Prostate gland (tissue), 2 donors: ENCODE measurements around the gene EGLN1.

Experiments used
- POLR2A ChIP-seq: fragments of 450-650 bp; IDR thresholded peaks from one replicate; pipeline ENCODE4 v1.6.1; 2016; ENCODE audit warnings: antibody characterized with exemption, mild to moderate bottlenecking
- POLR2AphosphoS5 ChIP-seq: sonication (generic); formaldehyde crosslinking; IDR thresholded peaks from one replicate; pipeline ENCODE4 v1.6.1; 2017; ENCODE audit warnings: antibody characterized with exemption
- TF ChIP-seq, protein P1 (sequence below), 4 experiments: fragments of 200-600 bp in 2 of 4; fragments of 450-650 bp in 2 of 4; sonication (generic) in 2 of 4; IDR thresholded peaks; 1 replicate in 3 of 4; 2 replicates in 1 of 4; pipeline ENCODE4 v1.5.1; 2016 to 2019; ENCODE audit warnings: antibody characterized with exemption in 4 of 4, mild to moderate bottlenecking in 2 of 4, moderate library complexity in 2 of 4

DNA sequence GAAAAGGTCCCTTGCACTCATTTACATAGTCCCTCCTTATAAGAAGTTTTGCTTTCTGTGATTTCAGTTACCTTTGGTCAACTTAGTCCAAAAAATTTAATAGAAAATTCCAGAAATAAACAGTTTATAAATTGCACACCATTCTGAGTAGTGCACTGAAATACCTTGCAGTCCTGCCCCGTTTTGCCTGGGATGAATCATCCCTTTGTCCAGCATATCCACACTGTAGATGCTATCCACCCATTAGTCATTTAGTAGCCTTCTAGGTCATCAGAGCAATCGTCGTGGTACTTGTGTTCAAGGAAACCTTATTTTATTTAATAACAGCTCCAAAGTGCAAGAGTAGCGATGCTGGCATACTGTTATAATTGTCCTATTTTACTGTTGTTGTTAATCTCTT, 46.0 kb downstream of the EGLN1 start:
- TF ChIP-seq, protein P1, sequence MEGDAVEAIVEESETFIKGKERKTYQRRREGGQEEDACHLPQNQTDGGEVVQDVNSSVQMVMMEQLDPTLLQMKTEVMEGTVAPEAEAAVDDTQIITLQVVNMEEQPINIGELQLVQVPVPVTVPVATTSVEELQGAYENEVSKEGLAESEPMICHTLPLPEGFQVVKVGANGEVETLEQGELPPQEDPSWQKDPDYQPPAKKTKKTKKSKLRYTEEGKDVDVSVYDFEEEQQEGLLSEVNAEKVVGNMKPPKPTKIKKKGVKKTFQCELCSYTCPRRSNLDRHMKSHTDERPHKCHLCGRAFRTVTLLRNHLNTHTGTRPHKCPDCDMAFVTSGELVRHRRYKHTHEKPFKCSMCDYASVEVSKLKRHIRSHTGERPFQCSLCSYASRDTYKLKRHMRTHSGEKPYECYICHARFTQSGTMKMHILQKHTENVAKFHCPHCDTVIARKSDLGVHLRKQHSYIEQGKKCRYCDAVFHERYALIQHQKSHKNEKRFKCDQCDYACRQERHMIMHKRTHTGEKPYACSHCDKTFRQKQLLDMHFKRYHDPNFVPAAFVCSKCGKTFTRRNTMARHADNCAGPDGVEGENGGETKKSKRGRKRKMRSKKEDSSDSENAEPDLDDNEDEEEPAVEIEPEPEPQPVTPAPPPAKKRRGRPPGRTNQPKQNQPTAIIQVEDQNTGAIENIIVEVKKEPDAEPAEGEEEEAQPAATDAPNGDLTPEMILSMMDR (IDR thresholded peaks at IDR 0.05) = no peak
- TF ChIP-seq POLR2AphosphoS5 = no peak
- no peak for TF ChIP-seq POLR2A
